Colonic mucosa (tissue), 4 donors: ENCODE data around the gene GOLIM4. TPM values are rescaled to one million over a fixed set of nuclear protein-coding genes. Genes with fewer than 3 reads are reported as not detected.

ENCODE experiments used
- DNase-seq: peaks from one replicate; pipeline ENCODE4 v3.0.0-alpha.2; 2020
- H3K27ac ChIP-seq: fragments of 200-600 bp; one replicate; pipeline ENCODE4 v1.8.0; 2021
- H3K27me3 ChIP-seq: fragments of 200-600 bp; one replicate; pipeline ENCODE4 v1.8.0; 2021
- H3K36me3 ChIP-seq: fragments of 200-600 bp; one replicate; pipeline ENCODE4 v1.8.0; 2021
- H3K4me1 ChIP-seq: fragments of 200-600 bp; one replicate; pipeline ENCODE4 v1.8.0; 2021; ENCODE audit warnings: mild to moderate bottlenecking
- H3K4me3 ChIP-seq: fragments of 200-600 bp; one replicate; pipeline ENCODE4 v1.8.0; 2021
- H3K9ac ChIP-seq, 2 donors: one replicate each; pipeline ENCODE4 v1.7.0; 2013; ENCODE audit warnings: control low read depth in 2 of 2, low read depth in 2 of 2, low read length in 2 of 2
- H3K9me3 ChIP-seq: fragments of 200-600 bp; one replicate; pipeline ENCODE4 v1.8.0; 2021
- intact Hi-C: fragments of 100-400 bp; cut with DNase I; formaldehyde crosslinking; loops from one replicate; pipeline ENCODE4 v1.14.1; 2022
- total RNA-seq, 2 donors: library from RNA; stranded (reverse); fragmentation: NEBNext Ultra II Directional in 1 of 2; extraction: Animal tissue kit (Norgen Biotek cat#: 25700) in 1 of 2; gene quantifications; one replicate each; pipeline ENCODE4 v1.2.1, GENCODE V29; 2021
- TF ChIP-seq, protein P1 (sequence below): fragments of 200-600 bp; IDR thresholded peaks from one replicate; pipeline ENCODE4 v1.8.0; 2022; ENCODE audit warnings: antibody characterized with exemption, mild to moderate bottlenecking
- donor health status: healthy.
- donor health status: DM: no; HTN: no; CAD: no.
- donor health status: DM: no; HTN: no; CAD: no.

GOLIM4 gene
- total RNA-seq, 2 donors from 2014 or later = 73.8 to 79.4 TPM

GRCh38 chr3:168071591-168072322 is 24.0 kb downstream of the GOLIM4 start:
- no peak overlapping the region for H3K4me3 ChIP-seq
- H3K9ac ChIP-seq = no peak overlapping the region
- H3K9me3 ChIP-seq = no peaks in the 10 kb centered on the region
- H3K4me1 ChIP-seq = no peaks in the 10 kb centered on the region
- intact Hi-C loops = no loop called here
- TF ChIP-seq, protein P1, sequence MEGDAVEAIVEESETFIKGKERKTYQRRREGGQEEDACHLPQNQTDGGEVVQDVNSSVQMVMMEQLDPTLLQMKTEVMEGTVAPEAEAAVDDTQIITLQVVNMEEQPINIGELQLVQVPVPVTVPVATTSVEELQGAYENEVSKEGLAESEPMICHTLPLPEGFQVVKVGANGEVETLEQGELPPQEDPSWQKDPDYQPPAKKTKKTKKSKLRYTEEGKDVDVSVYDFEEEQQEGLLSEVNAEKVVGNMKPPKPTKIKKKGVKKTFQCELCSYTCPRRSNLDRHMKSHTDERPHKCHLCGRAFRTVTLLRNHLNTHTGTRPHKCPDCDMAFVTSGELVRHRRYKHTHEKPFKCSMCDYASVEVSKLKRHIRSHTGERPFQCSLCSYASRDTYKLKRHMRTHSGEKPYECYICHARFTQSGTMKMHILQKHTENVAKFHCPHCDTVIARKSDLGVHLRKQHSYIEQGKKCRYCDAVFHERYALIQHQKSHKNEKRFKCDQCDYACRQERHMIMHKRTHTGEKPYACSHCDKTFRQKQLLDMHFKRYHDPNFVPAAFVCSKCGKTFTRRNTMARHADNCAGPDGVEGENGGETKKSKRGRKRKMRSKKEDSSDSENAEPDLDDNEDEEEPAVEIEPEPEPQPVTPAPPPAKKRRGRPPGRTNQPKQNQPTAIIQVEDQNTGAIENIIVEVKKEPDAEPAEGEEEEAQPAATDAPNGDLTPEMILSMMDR = no peak
- DNase-seq = no peak
- no peak overlapping the region for H3K27ac ChIP-seq
- H3K36me3 ChIP-seq = no peaks in the 10 kb centered on the region
- no peaks in the 10 kb centered on the region for H3K27me3 ChIP-seq

DNA sequence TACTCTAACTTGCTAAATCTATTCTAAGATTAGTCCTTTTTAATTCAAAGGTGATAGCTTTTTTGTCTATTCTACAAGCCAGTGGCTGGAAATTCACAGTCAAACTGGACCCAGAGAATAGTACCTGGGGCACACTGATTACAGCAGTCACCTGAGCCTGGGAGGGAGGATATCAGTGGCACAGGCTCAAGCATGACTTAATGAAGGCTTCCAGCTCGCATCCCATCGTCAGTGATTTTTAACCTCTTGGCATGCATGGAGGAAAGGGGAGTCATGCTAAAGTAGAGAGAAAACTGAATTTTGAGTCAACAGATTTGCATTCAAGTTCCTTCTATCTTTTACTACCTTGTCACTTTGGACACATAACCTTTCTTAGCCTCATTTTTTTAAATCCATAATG is 24.8 kb downstream of the GOLIM4 start:
- intact Hi-C loops = no loop called here
- Histone ChIP-seq H3K9ac (no peak overlapping the region), H3K27ac (no peak overlapping the region)

GRCh38 chr3:168068346-168068745 is 27.4 kb downstream of the GOLIM4 start:
- Histone ChIP-seq H3K4me3 (no peak overlapping the region), H3K36me3 (no peaks in the 10 kb centered on the region)
- intact Hi-C loops = no loop called here

More for the DNA sequence above, 24.8 kb downstream of the GOLIM4 start:
- Histone ChIP-seq H3K36me3 (no peaks in the 10 kb centered on the region), H3K27me3 (no peaks in the 10 kb centered on the region), H3K9me3 (no peaks in the 10 kb centered on the region), H3K4me1 (no peaks in the 10 kb centered on the region), H3K4me3 (no peak overlapping the region)
- DNase-seq = no peak
- TF ChIP-seq, protein P1 = no peak

GRCh38 chr3:168066882-168067281 is 28.8 kb downstream of the GOLIM4 start:
- no peaks in the 10 kb centered on the region for H3K27me3 ChIP-seq
- no peaks in the 10 kb centered on the region for H3K9me3 ChIP-seq
- TF ChIP-seq, protein P1 = no peak
- no peaks in the 10 kb centered on the region for H3K4me1 ChIP-seq
- no peaks in the 10 kb centered on the region for H3K36me3 ChIP-seq
- no peak for DNase-seq
- H3K9ac ChIP-seq = no peak overlapping the region
- intact Hi-C loops = no loop called here
- H3K4me3 ChIP-seq = no peak overlapping the region
- H3K27ac ChIP-seq = no peak overlapping the region

More at GRCh38 chr3:168068346-168068745, 27.4 kb downstream of the GOLIM4 start:
- Histone ChIP-seq H3K4me1 (no peaks in the 10 kb centered on the region), H3K27ac (no peak overlapping the region), H3K9ac (no peak overlapping the region), H3K27me3 (no peaks in the 10 kb centered on the region), H3K9me3 (no peaks in the 10 kb centered on the region)
- TF ChIP-seq, protein P1 = no peak
- no peak for DNase-seq

- no peaks in the 10 kb centered on the region for H3K36me3 ChIP-seq
- no peak overlapping the region for H3K4me3 ChIP-seq
- no peaks in the 10 kb centered on the region for H3K27me3 ChIP-seq
- DNase-seq = no peak
- H3K4me1 ChIP-seq = no peaks in the 10 kb centered on the region
- H3K9ac ChIP-seq = no peak overlapping the region
- intact Hi-C loops = no loop called here
- H3K27ac ChIP-seq = no peak overlapping the region
- TF ChIP-seq, protein P1 = no peak
- H3K9me3 ChIP-seq = no peaks in the 10 kb centered on the region
Observed at GRCh38 chr3:168065569-168065968, 30.2 kb downstream of the GOLIM4 start.
